ENCODE data around the gene PTBP3.
"Not testable (repeated sequence)": the region's sequence is repeated elsewhere in the genome, so short reads cannot be mapped to it uniquely, and the experiment has no call there.

DNA sequence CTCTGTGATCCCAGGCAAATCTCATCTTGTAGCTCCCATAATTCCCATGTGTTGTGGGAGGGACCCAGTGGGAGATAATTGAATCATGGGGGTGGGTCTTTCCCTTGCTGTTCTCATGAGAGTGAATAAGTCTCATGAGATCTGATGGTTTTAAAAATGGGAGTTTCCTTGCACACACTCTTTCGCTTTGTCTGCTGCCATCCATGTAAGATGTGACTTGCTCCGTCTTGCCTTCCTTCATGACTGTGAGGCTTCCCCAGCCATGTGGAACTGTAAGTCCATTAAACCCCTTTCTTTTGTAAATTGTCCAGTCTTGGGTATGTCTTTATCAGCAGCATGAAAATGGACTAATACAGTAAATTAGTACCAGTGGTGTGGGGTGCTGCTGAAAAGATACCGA lies 31.8 kb upstream of the PTBP3 start:
- TF ChIP-seq, protein P1, sequence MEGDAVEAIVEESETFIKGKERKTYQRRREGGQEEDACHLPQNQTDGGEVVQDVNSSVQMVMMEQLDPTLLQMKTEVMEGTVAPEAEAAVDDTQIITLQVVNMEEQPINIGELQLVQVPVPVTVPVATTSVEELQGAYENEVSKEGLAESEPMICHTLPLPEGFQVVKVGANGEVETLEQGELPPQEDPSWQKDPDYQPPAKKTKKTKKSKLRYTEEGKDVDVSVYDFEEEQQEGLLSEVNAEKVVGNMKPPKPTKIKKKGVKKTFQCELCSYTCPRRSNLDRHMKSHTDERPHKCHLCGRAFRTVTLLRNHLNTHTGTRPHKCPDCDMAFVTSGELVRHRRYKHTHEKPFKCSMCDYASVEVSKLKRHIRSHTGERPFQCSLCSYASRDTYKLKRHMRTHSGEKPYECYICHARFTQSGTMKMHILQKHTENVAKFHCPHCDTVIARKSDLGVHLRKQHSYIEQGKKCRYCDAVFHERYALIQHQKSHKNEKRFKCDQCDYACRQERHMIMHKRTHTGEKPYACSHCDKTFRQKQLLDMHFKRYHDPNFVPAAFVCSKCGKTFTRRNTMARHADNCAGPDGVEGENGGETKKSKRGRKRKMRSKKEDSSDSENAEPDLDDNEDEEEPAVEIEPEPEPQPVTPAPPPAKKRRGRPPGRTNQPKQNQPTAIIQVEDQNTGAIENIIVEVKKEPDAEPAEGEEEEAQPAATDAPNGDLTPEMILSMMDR (conservative IDR thresholded peaks at IDR 0.05 in 1 of 2, IDR thresholded peaks at IDR 0.05 in 1 of 2; ENCODE audit: extremely low read depth in 1 of 2, insufficient read depth in 1 of 2, low read depth in 1 of 2, low read length in 2 of 2), result not testable (repeated sequence)
- not testable (repeated sequence) for TF ChIP-seq EZH2 (IDR thresholded peaks at IDR 0.05; ENCODE audit: borderline replicate concordance, low read length)

Data from mammary epithelial cell (primary cell).